Ishikawa (cell line): ENCODE results near the gene LRRC46.

Experiments
- CEBPB ChIP-seq: IDR thresholded peaks from 2 replicates; pipeline ENCODE4 v1.6.1; 2012
- CREB1 ChIP-seq: IDR thresholded peaks from 2 replicates; pipeline ENCODE4 v1.6.1; 2012; ENCODE audit warnings: low read depth
- EGR1 ChIP-seq: IDR thresholded peaks from 2 replicates; pipeline ENCODE4 v1.6.1; 2012
- EP300 ChIP-seq: IDR thresholded peaks from 2 replicates; pipeline ENCODE4 v1.6.1; 2012; ENCODE audit warnings: borderline replicate concordance
- FOXM1 ChIP-seq: IDR thresholded peaks from 2 replicates; pipeline ENCODE4 v1.6.1; 2012; ENCODE audit warnings: low read depth, borderline replicate concordance
- MAX ChIP-seq: IDR thresholded peaks from 2 replicates; pipeline ENCODE4 v1.6.1; 2012
- NFIC ChIP-seq: IDR thresholded peaks from 2 replicates; pipeline ENCODE4 v1.6.1; 2012
- RAD21 ChIP-seq: IDR thresholded peaks from 2 replicates; pipeline ENCODE4 v1.6.1; 2012; ENCODE audit warnings: low read depth
- REST ChIP-seq: IDR thresholded peaks from 2 replicates; pipeline ENCODE4 v1.6.1; 2012; ENCODE audit warnings: low read depth, mild to moderate bottlenecking
- TAF1 ChIP-seq: IDR thresholded peaks from 2 replicates; pipeline ENCODE4 v1.6.1; 2012; ENCODE audit warnings: low read depth, mild to moderate bottlenecking
- TCF12 ChIP-seq: IDR thresholded peaks from 2 replicates; pipeline ENCODE4 v1.6.1; 2012; ENCODE audit warnings: low read depth
- TEAD4 ChIP-seq: IDR thresholded peaks from 2 replicates; pipeline ENCODE4 v1.6.1; 2012
- USF1 ChIP-seq: IDR thresholded peaks from 2 replicates; pipeline ENCODE4 v1.6.1; 2012
- YY1 ChIP-seq: IDR thresholded peaks from 2 replicates; pipeline ENCODE4 v1.6.1; 2012; ENCODE audit warnings: low read depth
- ZBTB7A ChIP-seq: IDR thresholded peaks from 2 replicates; pipeline ENCODE4 v1.6.1; 2012; ENCODE audit warnings: low read depth

Gene LRRC46

GRCh38 chr17:47848198-47848513 is 16.7 kb downstream of the LRRC46 start:
- TF ChIP-seq MAX (no peak), RAD21 (no peak), USF1 (no peak), TAF1 (no peak), EP300 (no peak), NFIC (no peak), CREB1 (no peak), FOXM1 (no peak), CEBPB (no peak), TCF12 (no peak), TEAD4 (no peak), REST (no peak), EGR1 (no peak), ZBTB7A (no peak), YY1 (no peak)

- TF ChIP-seq FOXM1 (no peak), ZBTB7A (no peak), YY1 (no peak), REST (no peak), CEBPB (no peak), MAX (no peak), RAD21 (no peak), CREB1 (no peak), TAF1 (no peak), EP300 (no peak), TEAD4 (no peak), NFIC (no peak), TCF12 (no peak), USF1 (no peak), EGR1 (no peak)
Observed at GRCh38 chr17:47850373-47850691, 18.9 kb downstream of the LRRC46 start.

- TF ChIP-seq ZBTB7A (peak; percentile 23), TEAD4 (no peak; the same call in 1 of the 2 replicates), MAX (peak; percentile 51), EP300 (no peak), RAD21 (peak; percentile 7; the same call in 1 of the 2 replicates), NFIC (peak; percentile 26; the same call in 1 of the 2 replicates)
Observed at GRCh38 chr17:47850692-47851573, 19.5 kb downstream of the LRRC46 start, which contains the start of gene SP6. SP6 (minus strand) TSS chr17:47851163; CDS start chr17:47848429, 2,734 bp downstream.

- no peak for TF ChIP-seq CEBPB
- TF ChIP-seq REST: no peak
- TF ChIP-seq USF1: no peak
- TF ChIP-seq EP300: no peak
- no peak for TF ChIP-seq ZBTB7A
- no peak for TF ChIP-seq NFIC
- TF ChIP-seq FOXM1: no peak
- no peak for TF ChIP-seq CREB1
- no peak for TF ChIP-seq TAF1
- TF ChIP-seq YY1: no peak
- no peak for TF ChIP-seq EGR1
- TF ChIP-seq TEAD4: no peak
- TF ChIP-seq TCF12: no peak
- no peak for TF ChIP-seq RAD21
Observed at GRCh38 chr17:47851764-47852112, 20.3 kb downstream of the LRRC46 start.
